Measurements from ENCODE around the gene FHOD3. TPM values are rescaled to one million over a fixed set of nuclear protein-coding genes. Genes with fewer than 3 reads are reported as not detected.

Gene FHOD3
- total RNA-seq, 1 experiment from 2014 or later = 10.6 TPM

DNA sequence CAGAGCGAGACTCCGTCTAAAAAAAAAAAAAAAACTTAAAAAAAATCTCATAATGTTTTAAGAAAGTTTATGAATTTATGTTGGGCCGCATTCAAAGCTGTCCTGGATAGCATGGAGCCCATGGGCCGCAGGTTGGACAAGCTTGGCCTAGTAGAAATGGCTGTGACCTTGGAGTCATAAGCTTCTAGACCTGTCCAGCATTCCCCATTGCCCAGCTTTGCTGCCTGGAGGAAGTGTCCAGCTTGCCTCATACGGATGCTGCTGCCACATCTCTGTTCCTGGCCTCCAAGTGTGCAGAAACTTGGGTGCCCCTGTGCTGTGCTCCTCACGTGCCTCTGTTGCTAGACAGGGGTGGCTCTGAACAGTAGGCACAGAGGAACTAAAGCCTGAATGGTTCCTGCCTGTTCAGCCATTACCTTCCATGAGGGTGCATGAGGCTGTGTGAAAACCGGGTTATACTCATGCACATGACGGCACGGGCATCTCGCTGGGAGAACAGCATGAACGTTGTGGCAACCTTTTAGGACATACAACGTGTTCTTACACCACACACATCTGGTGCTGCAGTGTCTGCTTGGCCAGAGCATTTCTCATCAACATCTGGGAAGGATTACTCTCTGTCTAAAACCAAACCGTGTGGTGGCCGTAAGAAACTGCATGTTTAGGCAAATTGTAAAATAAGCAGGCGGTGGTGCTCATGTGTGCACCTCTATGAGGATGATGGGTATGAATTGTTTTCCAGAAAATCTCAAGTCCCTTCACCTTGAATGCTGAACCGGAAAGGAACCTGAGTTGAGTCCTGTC, 38.2 kb downstream of the FHOD3 start:
- intact Hi-C loops (cut with micrococcal nuclease; ENCODE audit: unreplicated experiment) = no loop called here
- Histone ChIP-seq H3K27me3 (ENCODE audit: insufficient read depth, low read depth) (no peaks in the 10 kb centered on the region), H3K4me2 (no peak overlapping the region), H3K4me1 (replicated peaks; ENCODE audit: insufficient read depth) (no peaks in the 10 kb centered on the region), H2AFZ (no peak overlapping the region), H3K27ac (no peak overlapping the region), H3K9me2 (ENCODE audit: insufficient read depth) (no peaks in the 10 kb centered on the region), H3K36me3 (ENCODE audit: low read depth) (no peaks in the 10 kb centered on the region), H3K79me2 (ENCODE audit: low read depth) (no peaks in the 10 kb centered on the region), H3K4me3 (no peak overlapping the region), H3F3A (ENCODE audit: insufficient read depth, low read depth) (no peaks in the 10 kb centered on the region), H3K9me3 (ENCODE audit: insufficient read depth, low read depth) (no peaks in the 10 kb centered on the region), H4K20me1 (ENCODE audit: insufficient read depth) (no peaks in the 10 kb centered on the region)
- TF ChIP-seq, protein P1, sequence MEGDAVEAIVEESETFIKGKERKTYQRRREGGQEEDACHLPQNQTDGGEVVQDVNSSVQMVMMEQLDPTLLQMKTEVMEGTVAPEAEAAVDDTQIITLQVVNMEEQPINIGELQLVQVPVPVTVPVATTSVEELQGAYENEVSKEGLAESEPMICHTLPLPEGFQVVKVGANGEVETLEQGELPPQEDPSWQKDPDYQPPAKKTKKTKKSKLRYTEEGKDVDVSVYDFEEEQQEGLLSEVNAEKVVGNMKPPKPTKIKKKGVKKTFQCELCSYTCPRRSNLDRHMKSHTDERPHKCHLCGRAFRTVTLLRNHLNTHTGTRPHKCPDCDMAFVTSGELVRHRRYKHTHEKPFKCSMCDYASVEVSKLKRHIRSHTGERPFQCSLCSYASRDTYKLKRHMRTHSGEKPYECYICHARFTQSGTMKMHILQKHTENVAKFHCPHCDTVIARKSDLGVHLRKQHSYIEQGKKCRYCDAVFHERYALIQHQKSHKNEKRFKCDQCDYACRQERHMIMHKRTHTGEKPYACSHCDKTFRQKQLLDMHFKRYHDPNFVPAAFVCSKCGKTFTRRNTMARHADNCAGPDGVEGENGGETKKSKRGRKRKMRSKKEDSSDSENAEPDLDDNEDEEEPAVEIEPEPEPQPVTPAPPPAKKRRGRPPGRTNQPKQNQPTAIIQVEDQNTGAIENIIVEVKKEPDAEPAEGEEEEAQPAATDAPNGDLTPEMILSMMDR (conservative IDR thresholded peaks at IDR 0.05) = no peak
- no peak for TF ChIP-seq EZH2 (IDR thresholded peaks at IDR 0.05; ENCODE audit: low read depth)
- no TSS peak for BruUV-seq (replicated peaks)
- ChIA-PET CTCF (no interaction called here), POLR2A (ENCODE audit: unreplicated experiment) (no interaction called here)
- DNase-seq = no peak

DNA sequence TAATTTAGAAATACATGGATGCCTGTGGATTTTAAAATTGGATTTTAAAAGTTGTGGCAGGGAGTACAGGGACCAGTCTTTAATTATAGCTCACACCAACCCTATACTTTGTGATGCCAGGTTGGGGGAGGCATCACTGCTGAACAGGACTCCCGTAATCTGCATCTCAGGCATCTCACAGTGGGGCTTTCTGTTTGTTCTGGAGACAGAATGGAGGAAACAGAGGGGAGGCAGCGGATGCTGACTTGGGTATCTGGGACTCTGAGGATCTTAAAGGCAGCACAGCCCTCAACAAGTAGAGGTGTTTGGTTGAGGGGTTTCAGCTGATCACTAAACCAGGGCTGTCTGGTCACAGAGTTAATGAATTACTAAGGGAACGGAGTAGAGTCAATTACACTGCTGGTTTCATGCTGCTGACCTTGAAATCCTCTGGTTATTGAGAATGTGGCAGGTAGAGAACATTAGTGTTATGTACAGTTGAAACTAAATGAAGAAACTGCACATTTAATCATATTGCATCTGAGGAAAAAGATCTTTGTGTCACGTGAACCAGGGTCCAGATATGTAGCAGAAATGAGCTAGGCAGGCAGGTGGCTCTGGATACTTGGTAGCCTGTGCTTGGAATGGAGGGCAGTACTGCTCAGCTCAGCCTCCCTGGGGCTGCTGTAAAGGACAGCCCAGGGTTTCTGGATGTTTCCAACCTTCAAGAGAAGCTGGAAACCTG, 40.3 kb downstream of the FHOD3 start:
- CTCF ChIA-PET = no interaction called here
- no peak overlapping the region for H3K27ac ChIP-seq
- no TSS peak for BruUV-seq (replicated peaks)

DNA sequence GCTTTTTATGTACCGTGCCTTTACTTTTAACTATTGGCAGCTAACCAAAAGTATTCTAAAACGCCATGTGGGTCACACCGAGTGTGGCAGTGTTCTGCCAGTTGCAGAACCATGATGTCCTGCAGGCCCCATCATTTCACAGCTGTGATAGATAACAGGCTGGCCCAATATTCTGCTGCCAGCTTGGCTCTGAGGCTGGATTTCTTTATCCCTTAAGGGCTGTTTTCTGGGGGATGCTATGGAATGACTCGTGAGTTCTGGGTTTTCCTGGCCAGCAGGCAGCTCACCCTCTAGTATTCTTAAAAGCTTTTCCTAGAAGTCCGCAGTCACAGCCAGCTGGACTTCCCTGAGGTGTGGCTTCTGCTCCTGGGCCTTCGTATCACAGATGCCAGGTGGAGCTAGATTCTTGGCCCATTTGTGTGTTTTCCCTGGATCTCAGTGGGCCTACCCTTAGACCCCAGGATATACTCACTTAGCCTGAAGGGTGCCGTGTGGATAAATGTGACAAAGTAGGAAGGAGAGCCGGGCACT, 41.0 kb downstream of the FHOD3 start:
- no peak for DNase-seq
- no peaks in the 10 kb centered on the region for H3K9me3 ChIP-seq (ENCODE audit: insufficient read depth, low read depth)
- no peaks in the 10 kb centered on the region for H3K79me2 ChIP-seq (ENCODE audit: low read depth)
- H3K27me3 ChIP-seq (ENCODE audit: insufficient read depth, low read depth) = no peaks in the 10 kb centered on the region
- TF ChIP-seq, protein P1 (conservative IDR thresholded peaks at IDR 0.05) = no peak
- no peak for TF ChIP-seq EZH2 (IDR thresholded peaks at IDR 0.05; ENCODE audit: low read depth)
- ChIA-PET POLR2A (ENCODE audit: unreplicated experiment) (no interaction called here), CTCF (no interaction called here)
- H3K4me2 ChIP-seq = no peak overlapping the region
- H3K4me3 ChIP-seq = no peak overlapping the region
- no peak overlapping the region for H3K27ac ChIP-seq
- no peaks in the 10 kb centered on the region for H3K4me1 ChIP-seq (replicated peaks; ENCODE audit: insufficient read depth)
- intact Hi-C loops (cut with micrococcal nuclease; ENCODE audit: unreplicated experiment) = no loop called here
- no peaks in the 10 kb centered on the region for H3K9me2 ChIP-seq (ENCODE audit: insufficient read depth)
- H2AFZ ChIP-seq = no peak overlapping the region
- no peaks in the 10 kb centered on the region for H3F3A ChIP-seq (ENCODE audit: insufficient read depth, low read depth)
- H3K36me3 ChIP-seq (ENCODE audit: low read depth) = no peaks in the 10 kb centered on the region
- H4K20me1 ChIP-seq (ENCODE audit: insufficient read depth) = no peaks in the 10 kb centered on the region
- no TSS peak for BruUV-seq (replicated peaks)

More for the DNA sequence above, 40.3 kb downstream of the FHOD3 start:
- Histone ChIP-seq H3K9me2 (ENCODE audit: insufficient read depth) (no peaks in the 10 kb centered on the region), H3K36me3 (ENCODE audit: low read depth) (no peaks in the 10 kb centered on the region), H3K4me1 (replicated peaks; ENCODE audit: insufficient read depth) (no peaks in the 10 kb centered on the region), H3K9me3 (ENCODE audit: insufficient read depth, low read depth) (no peaks in the 10 kb centered on the region), H4K20me1 (ENCODE audit: insufficient read depth) (no peaks in the 10 kb centered on the region), H3K79me2 (ENCODE audit: low read depth) (no peaks in the 10 kb centered on the region), H2AFZ (no peak overlapping the region), H3K4me3 (no peak overlapping the region), H3K4me2 (no peak overlapping the region), H3K27me3 (ENCODE audit: insufficient read depth, low read depth) (no peaks in the 10 kb centered on the region), H3F3A (ENCODE audit: insufficient read depth, low read depth) (no peaks in the 10 kb centered on the region)
- POLR2A ChIA-PET (ENCODE audit: unreplicated experiment) = interaction anchor here (0.7 kb wide), 1 partner anchor 39 kb away, joined by 3 read pairs; no protein-coding TSS in a partner anchor
- intact Hi-C loops (cut with micrococcal nuclease; ENCODE audit: unreplicated experiment) = no loop called here
- DNase-seq = no peak
- TF ChIP-seq, protein P1 (conservative IDR thresholded peaks at IDR 0.05) = no peak
- no peak for TF ChIP-seq EZH2 (IDR thresholded peaks at IDR 0.05; ENCODE audit: low read depth)

All from PC-9 (cell line).